Gastroesophageal sphincter (tissue), 4 donors: ENCODE results near the gene CRIM1. TPM values are rescaled to one million over a fixed set of nuclear protein-coding genes. Genes with fewer than 3 reads are reported as not detected.

Experiments used
- ATAC-seq: fragments of 150-250 bp; one replicate; pipeline ENCODE4 v1.9.1; 2016; ENCODE audit warnings: mild to moderate bottlenecking, moderate library complexity
- H3K27ac ChIP-seq, 4 donors: fragments of 200-600 bp; sonication (generic) in 3 of 4; 1 replicate in 3 of 4; 2 replicates in 1 of 4; pipeline ENCODE4 v1.5.1; 2016 to 2019
- H3K27me3 ChIP-seq: fragments of 200-600 bp; sonication (generic); one replicate; pipeline ENCODE4 v1.5.1; 2019
- H3K36me3 ChIP-seq, 2 donors: fragments of 200-600 bp; sonication (generic); one replicate each; pipeline ENCODE4 v1.5.1; 2019; ENCODE audit warnings: control low read depth in 1 of 2
- H3K4me1 ChIP-seq, 3 donors: fragments of 200-600 bp; sonication (generic); 1 replicate in 2 of 3; 2 replicates in 1 of 3; pipeline ENCODE4 v1.5.1; 2016 to 2019; ENCODE audit warnings: control low read depth in 2 of 3
- H3K4me3 ChIP-seq, 2 donors: fragments of 200-600 bp; sonication (generic); one replicate each; pipeline ENCODE4 v1.5.1; 2019; ENCODE audit warnings: mild to moderate bottlenecking in 1 of 2, moderate library complexity in 1 of 2
- H3K9me3 ChIP-seq, 3 donors: fragments of 200-600 bp; sonication (generic); one replicate each; pipeline ENCODE4 v1.5.1; 2017 to 2019; ENCODE audit warnings: control low read depth in 2 of 3
- EP300 ChIP-seq: sonication (generic); formaldehyde crosslinking; IDR thresholded peaks from one replicate; pipeline ENCODE4 v1.6.1; 2017; ENCODE audit warnings: antibody characterized with exemption, mild to moderate bottlenecking
- POLR2A ChIP-seq, 2 donors: fragments of 450-650 bp; IDR thresholded peaks; one replicate each; pipeline ENCODE4 v1.6.1; 2017; ENCODE audit warnings: antibody characterized with exemption in 2 of 2, mild to moderate bottlenecking in 2 of 2, moderate library complexity in 1 of 2
- POLR2AphosphoS5 ChIP-seq: sonication (generic); formaldehyde crosslinking; IDR thresholded peaks from one replicate; pipeline ENCODE4 v1.6.1; 2017; ENCODE audit warnings: antibody characterized with exemption
- WGBS, 2 donors: methylation state at CpG; one replicate each; pipeline ENCODE4 v1.1.5; 2018; ENCODE audit warnings: low coverage in 1 of 2; 5-methylcytosine and 5-hydroxymethylcytosine counted together
- total RNA-seq, 4 donors: library from RNA; depleted of rRNA; stranded (reverse); fragments of >200 nt; gene quantifications; one replicate each; pipeline ENCODE4 v1.1.0, GENCODE V29; 2016
- TF ChIP-seq, protein P1 (sequence below), 4 experiments: fragments of 200-600 bp in 2 of 4; fragments of 450-650 bp in 2 of 4; sonication (generic) in 1 of 4; IDR thresholded peaks; one replicate each; pipeline ENCODE4 v1.5.1; 2017 to 2019; ENCODE audit warnings: antibody characterized with exemption in 4 of 4, mild to moderate bottlenecking in 2 of 4, moderate library complexity in 2 of 4

The CRIM1 gene
- total RNA-seq, 4 donors from 2014 or later: 150 to 342 (median 203) TPM

DNA sequence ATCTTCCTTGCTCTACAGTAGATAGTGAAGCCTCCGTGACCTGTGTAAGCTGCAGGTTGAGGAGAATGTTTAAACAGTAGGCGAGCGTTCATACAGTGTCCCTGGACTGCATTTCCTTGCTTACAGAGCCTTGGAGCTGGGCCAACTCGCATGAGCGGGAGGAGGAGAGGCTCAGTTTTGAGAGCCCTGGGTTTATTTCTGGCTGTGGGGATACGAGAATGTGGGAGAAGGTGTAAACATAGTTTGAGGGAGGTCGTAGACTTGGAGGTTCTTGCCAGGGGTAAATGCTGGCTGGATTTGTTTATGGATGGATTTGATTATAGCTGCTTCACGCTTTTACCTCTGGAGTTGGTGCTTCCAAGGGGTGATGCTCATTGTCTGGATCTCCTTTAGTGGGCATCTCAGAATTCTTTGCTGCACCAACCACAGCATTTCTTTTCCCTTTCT is 20.8 kb downstream of the CRIM1 start:
- Histone ChIP-seq H3K4me3 (no peak overlapping the region), H3K9me3 (no peaks in the 10 kb centered on the region), H3K27me3 (no peaks in the 10 kb centered on the region), H3K36me3 (peaks cover 0 to 6% of the 10 kb centered on the region in 2 donors), H3K27ac (peak overlapping the region in 3 of 4 donors; percentile 34 to 59 (median 45)), H3K4me1 (peaks cover 29 to 93% (median 46%) of the 10 kb centered on the region in 3 donors)
- WGBS, 2 donors: 22 to 30% methylated on average over 3 to 7 of the region's 8 CpGs
- ATAC-seq: no peak
- TF ChIP-seq EP300 (no peak), POLR2AphosphoS5 (peak; percentile 65)

DNA sequence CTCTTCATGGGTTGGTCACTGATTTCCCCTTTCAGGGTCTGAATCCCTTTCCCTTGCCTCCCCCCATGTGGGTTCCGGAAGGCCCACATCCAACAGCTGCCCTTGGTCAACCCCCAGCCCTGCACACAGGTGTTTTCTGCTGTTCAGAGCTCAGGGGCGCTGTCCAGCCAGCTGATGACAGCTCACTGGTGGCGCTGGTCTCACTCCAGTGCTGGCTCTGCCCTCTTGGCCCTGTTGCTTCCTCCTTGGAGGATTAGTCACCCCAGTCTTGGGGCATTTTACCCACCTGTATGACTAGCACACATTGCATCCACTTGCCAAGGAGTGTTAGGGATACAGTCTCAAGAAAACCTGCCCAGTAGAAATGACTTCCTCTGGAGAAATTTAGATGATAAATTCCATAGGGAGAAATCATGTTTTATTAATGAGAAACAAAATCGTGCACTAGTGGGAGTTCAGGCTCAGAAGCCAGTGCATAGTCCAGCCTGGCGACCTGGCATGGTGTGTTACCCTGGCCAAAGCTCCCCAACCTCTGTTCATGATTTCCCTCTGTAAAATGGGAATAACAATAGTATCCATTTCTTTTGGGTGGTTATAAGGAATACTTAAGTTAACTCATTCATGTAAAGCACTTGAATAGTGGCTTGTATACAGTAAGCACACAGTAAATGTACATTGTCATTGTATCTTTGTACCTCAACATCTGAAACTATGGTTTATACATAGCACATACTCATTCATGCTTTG is 21.6 kb downstream of the CRIM1 start:
- H3K27me3 ChIP-seq: no peaks in the 10 kb centered on the region
- TF ChIP-seq EP300: no peak
- peak; percentile 9 for TF ChIP-seq POLR2AphosphoS5
- H3K4me3 ChIP-seq: no peak overlapping the region
- no peak for ATAC-seq
- peak overlapping the region in 3 of 4 donors; percentile 34 to 59 (median 45) for H3K27ac ChIP-seq
- WGBS, 2 donors: 50 to 69% methylated on average over 2 of the region's 5 CpGs
- peaks cover 0 to 6% of the 10 kb centered on the region in 2 donors for H3K36me3 ChIP-seq
- peaks cover 22 to 93% (median 44%) of the 10 kb centered on the region in 3 donors for H3K4me1 ChIP-seq
- H3K9me3 ChIP-seq: no peaks in the 10 kb centered on the region

DNA sequence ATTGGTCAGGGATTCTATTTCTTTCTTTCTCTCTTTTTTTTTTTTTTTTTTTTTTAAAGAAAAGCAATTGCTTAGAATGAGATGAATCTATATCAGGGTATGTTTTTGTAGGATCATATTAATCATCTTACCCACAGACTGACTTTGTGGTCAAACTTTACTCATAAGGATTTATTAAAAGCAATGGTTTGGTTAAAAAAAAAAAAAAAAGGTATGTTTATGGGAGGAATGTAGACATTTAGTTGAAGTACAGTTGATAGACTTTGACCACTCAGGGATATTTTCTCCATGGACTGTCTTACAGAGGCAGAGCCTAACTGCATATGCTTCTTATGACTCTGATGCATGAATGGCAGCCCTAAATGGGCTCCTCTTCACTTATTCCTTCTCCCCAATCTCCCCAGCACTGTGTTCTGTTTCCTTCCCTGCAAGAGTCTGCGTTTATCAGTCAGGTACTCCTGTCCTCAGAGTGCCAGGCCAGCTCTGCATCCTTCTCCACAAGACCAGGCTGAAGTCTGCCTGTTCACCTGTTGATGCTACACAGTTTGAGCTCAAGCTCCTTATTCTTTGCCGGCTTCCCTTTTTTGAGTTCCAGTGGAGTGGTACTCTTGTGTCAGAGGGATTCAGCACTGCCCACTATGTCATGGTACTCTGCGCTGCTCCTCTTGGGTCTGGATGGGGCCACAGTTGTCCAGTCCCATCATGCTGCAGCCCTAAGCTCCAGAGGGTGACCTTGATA is 24.3 kb downstream of the CRIM1 start:
- peaks cover 0 to 6% of the 10 kb centered on the region in 2 donors for H3K36me3 ChIP-seq
- no peak overlapping the region for H3K27ac ChIP-seq
- no peaks in the 10 kb centered on the region for H3K27me3 ChIP-seq
- no peak for ATAC-seq
- H3K9me3 ChIP-seq: no peaks in the 10 kb centered on the region
- 100% methylated on average over 1 of the region's 3 CpGs for WGBS, 2 donors
- no peak overlapping the region for H3K4me3 ChIP-seq
- H3K4me1 ChIP-seq: peaks cover 6 to 81% (median 26%) of the 10 kb centered on the region in 3 donors
- TF ChIP-seq POLR2AphosphoS5 (no peak), EP300 (no peak), POLR2A (IDR thresholded peaks at IDR 0.05) (no peak)
- TF ChIP-seq, protein P1, sequence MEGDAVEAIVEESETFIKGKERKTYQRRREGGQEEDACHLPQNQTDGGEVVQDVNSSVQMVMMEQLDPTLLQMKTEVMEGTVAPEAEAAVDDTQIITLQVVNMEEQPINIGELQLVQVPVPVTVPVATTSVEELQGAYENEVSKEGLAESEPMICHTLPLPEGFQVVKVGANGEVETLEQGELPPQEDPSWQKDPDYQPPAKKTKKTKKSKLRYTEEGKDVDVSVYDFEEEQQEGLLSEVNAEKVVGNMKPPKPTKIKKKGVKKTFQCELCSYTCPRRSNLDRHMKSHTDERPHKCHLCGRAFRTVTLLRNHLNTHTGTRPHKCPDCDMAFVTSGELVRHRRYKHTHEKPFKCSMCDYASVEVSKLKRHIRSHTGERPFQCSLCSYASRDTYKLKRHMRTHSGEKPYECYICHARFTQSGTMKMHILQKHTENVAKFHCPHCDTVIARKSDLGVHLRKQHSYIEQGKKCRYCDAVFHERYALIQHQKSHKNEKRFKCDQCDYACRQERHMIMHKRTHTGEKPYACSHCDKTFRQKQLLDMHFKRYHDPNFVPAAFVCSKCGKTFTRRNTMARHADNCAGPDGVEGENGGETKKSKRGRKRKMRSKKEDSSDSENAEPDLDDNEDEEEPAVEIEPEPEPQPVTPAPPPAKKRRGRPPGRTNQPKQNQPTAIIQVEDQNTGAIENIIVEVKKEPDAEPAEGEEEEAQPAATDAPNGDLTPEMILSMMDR (IDR thresholded peaks at IDR 0.05): no peak

GRCh38 chr2:36380624-36381481 is 25.3 kb downstream of the CRIM1 start:
- peak; percentile 24 for ATAC-seq
- 73 to 78% methylated on average over 6 to 7 of the region's 15 CpGs for WGBS, 2 donors
- no peaks in the 10 kb centered on the region for H3K27me3 ChIP-seq
- H3K36me3 ChIP-seq: peaks cover 0 to 6% of the 10 kb centered on the region in 2 donors
- H3K9me3 ChIP-seq: no peaks in the 10 kb centered on the region
- peak overlapping the region in 3 of 4 donors; percentile 11 to 38 (median 31) for H3K27ac ChIP-seq
- peaks cover 2 to 71% (median 25%) of the 10 kb centered on the region in 3 donors for H3K4me1 ChIP-seq
- H3K4me3 ChIP-seq: no peak overlapping the region
- TF ChIP-seq, protein P1 (IDR thresholded peaks at IDR 0.05): no peak
- peak; percentile 38 for TF ChIP-seq POLR2AphosphoS5
- TF ChIP-seq POLR2A (IDR thresholded peaks at IDR 0.05): no peak

DNA sequence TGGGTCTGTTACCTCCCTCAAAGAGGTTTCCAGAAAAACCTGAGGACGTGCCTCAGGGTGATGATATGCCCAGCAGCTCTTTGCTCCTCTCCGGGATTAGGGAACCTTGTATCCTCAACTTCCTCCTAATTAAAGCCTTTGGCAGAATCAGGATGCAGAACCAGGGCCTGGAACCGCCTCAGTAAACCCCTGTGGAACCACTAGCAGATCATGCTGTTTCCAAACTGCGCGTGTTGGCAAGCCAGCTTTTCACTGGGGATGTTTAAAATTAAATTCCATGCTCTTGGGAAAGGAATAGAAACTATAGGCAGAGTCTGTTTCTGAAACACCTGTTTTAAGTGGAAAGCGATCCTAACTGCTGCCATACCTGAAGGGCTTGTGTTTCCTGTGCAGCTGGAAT is 26.4 kb downstream of the CRIM1 start:
- TF ChIP-seq EP300: no peak
- TF ChIP-seq POLR2AphosphoS5: no peak
- TF ChIP-seq, protein P1 (IDR thresholded peaks at IDR 0.05): no peak
- no peak for TF ChIP-seq POLR2A (IDR thresholded peaks at IDR 0.05)
- no peak for ATAC-seq
- no peaks in the 10 kb centered on the region for H3K9me3 ChIP-seq
- H3K4me3 ChIP-seq: no peak overlapping the region
- no peak overlapping the region for H3K27ac ChIP-seq
- H3K4me1 ChIP-seq: peaks cover 0 to 64% (median 15%) of the 10 kb centered on the region in 3 donors
- H3K27me3 ChIP-seq: no peaks in the 10 kb centered on the region
- 76 to 83% methylated on average over 5 to 6 of the region's 6 CpGs for WGBS, 2 donors
- H3K36me3 ChIP-seq: peaks cover 0 to 6% of the 10 kb centered on the region in 2 donors
